HEK293 (cell line): ENCODE results near the gene DIDO1.

Experiments
- CTCF ChIA-PET: fragments of 350-600 bp; formaldehyde crosslinking; extraction: SDS; loops from one replicate; lab custom pipeline; 2021; ENCODE audit warnings: antibody characterized with exemption; lab: Yijun Ruan, JAX
- POLR2A ChIA-PET: fragments of 300-600 bp; formaldehyde crosslinking; extraction: SDS; loops from one replicate; lab custom pipeline; 2020; ENCODE audit warnings: antibody characterized with exemption, inconsistent platforms; lab: Yijun Ruan, JAX
- H3K27ac ChIP-seq: fragments of 200-500 bp; sonication (Bioruptor generic); 2 replicates; pipeline ENCODE4 v1.5.1; 2014; ENCODE audit warnings: low read depth, low read length, control low read depth, inconsistent platforms; ENCODE audit errors: extremely low read depth
- H3K36me3 ChIP-seq, 2 experiments: fragments of 200-500 bp in 1 of 2; sonication (Bioruptor generic) in 1 of 2; 1 replicate in 1 of 2; 2 replicates in 1 of 2; pipeline ENCODE4 v1.5.1; 2014 to 2017; ENCODE audit warnings: inconsistent platforms in 2 of 2, low read length in 2 of 2; ENCODE audit not compliant: control insufficient read depth in 2 of 2, insufficient read depth in 1 of 2
- H3K4me1 ChIP-seq: fragments of 200-500 bp; sonication (Bioruptor generic); 2 replicates; pipeline ENCODE4 v1.5.1; 2014; ENCODE audit warnings: mild to moderate bottlenecking, low read length, inconsistent platforms; ENCODE audit not compliant: control insufficient read depth, insufficient read depth
- H3K4me3 ChIP-seq: 2 replicates; pipeline ENCODE4 v1.5.1; 2011; ENCODE audit warnings: low read depth, mild to moderate bottlenecking, control low read depth, low read length, moderate library complexity
- H3K9me3 ChIP-seq: fragments of 200-500 bp; sonication (Bioruptor generic); 2 replicates; pipeline ENCODE4 v1.5.1; 2014; ENCODE audit warnings: low read depth, low read length, inconsistent platforms; ENCODE audit not compliant: control insufficient read depth, insufficient read depth
- BCL11B ChIP-seq: fragments of 450-650 bp; formaldehyde crosslinking; IDR thresholded peaks from 2 replicates; pipeline ENCODE4 v1.5.1; 2016; ENCODE audit warnings: low read depth, missing biosample characterization, missing genetic modification characterization
- CTCF ChIP-seq: fragments of 450-650 bp; formaldehyde crosslinking; IDR thresholded peaks from 2 replicates; pipeline ENCODE4 v1.5.1; 2016; ENCODE audit warnings: missing biosample characterization, missing genetic modification characterization
- FEZF1 ChIP-seq: fragments of 450-650 bp; formaldehyde crosslinking; IDR thresholded peaks from 2 replicates; pipeline ENCODE4 v1.5.1; 2016; ENCODE audit warnings: missing biosample characterization, missing genetic modification characterization
- GLIS1 ChIP-seq: fragments of 450-650 bp; formaldehyde crosslinking; IDR thresholded peaks from 2 replicates; pipeline ENCODE4 v1.5.1; 2016; ENCODE audit warnings: missing biosample characterization, missing genetic modification characterization
- GLIS2 ChIP-seq: fragments of 450-650 bp; formaldehyde crosslinking; IDR thresholded peaks from 2 replicates; pipeline ENCODE4 v1.5.1; 2016; ENCODE audit warnings: missing biosample characterization, missing genetic modification characterization
- KLF7 ChIP-seq: fragments of 450-650 bp; formaldehyde crosslinking; IDR thresholded peaks from 2 replicates; pipeline ENCODE4 v1.5.1; 2016; ENCODE audit warnings: missing biosample characterization, missing genetic modification characterization, borderline replicate concordance
- KLF9 ChIP-seq: fragments of 450-650 bp; formaldehyde crosslinking; IDR thresholded peaks from 2 replicates; pipeline ENCODE4 v1.5.1; 2016; ENCODE audit warnings: missing biosample characterization, missing genetic modification characterization, low read depth
- PRDM1 ChIP-seq: fragments of 450-650 bp; formaldehyde crosslinking; IDR thresholded peaks from 2 replicates; pipeline ENCODE4; 2016; ENCODE audit warnings: missing biosample characterization, missing genetic modification characterization
- TRIM28 ChIP-seq: IDR thresholded peaks from 2 replicates; pipeline ENCODE4 v1.6.1; 2011; ENCODE audit warnings: low read length, control low read depth, borderline replicate concordance
- ZBTB17 ChIP-seq: fragments of 450-650 bp; formaldehyde crosslinking; IDR thresholded peaks from 2 replicates; pipeline ENCODE4 v1.5.1; 2016; ENCODE audit warnings: missing biosample characterization, missing genetic modification characterization
- ZBTB6 ChIP-seq: fragments of 450-650 bp; formaldehyde crosslinking; IDR thresholded peaks from 2 replicates; pipeline ENCODE4 v1.5.1; 2017; ENCODE audit warnings: missing biosample characterization, missing genetic modification characterization
- ZBTB8A ChIP-seq: fragments of 450-650 bp; formaldehyde crosslinking; IDR thresholded peaks from 2 replicates; pipeline ENCODE4 v1.5.1; 2016; ENCODE audit warnings: missing biosample characterization, missing genetic modification characterization
- ZEB2 ChIP-seq: fragments of 450-650 bp; formaldehyde crosslinking; IDR thresholded peaks from 2 replicates; pipeline ENCODE4 v1.5.1; 2016; ENCODE audit warnings: missing biosample characterization, missing genetic modification characterization
- ZFHX2 ChIP-seq: fragments of 450-650 bp; formaldehyde crosslinking; conservative IDR thresholded peaks from 2 replicates; pipeline ENCODE4 v1.5.1; 2016; ENCODE audit warnings: missing biosample characterization, missing genetic modification characterization
- ZFP69B ChIP-seq: fragments of 450-650 bp; formaldehyde crosslinking; IDR thresholded peaks from 2 replicates; pipeline ENCODE4 v1.5.1; 2016; ENCODE audit warnings: missing biosample characterization, missing genetic modification characterization
- ZNF10 ChIP-seq: fragments of 450-650 bp; formaldehyde crosslinking; IDR thresholded peaks from 2 replicates; pipeline ENCODE4 v1.5.1; 2017; ENCODE audit warnings: missing biosample characterization, missing genetic modification characterization
- ZNF114 ChIP-seq: fragments of 450-650 bp; formaldehyde crosslinking; IDR thresholded peaks from 2 replicates; pipeline ENCODE4 v1.5.0; 2017; ENCODE audit warnings: missing biosample characterization, missing genetic modification characterization
- ZNF248 ChIP-seq: fragments of 450-650 bp; formaldehyde crosslinking; IDR thresholded peaks from 2 replicates; pipeline ENCODE4 v1.5.1; 2017; ENCODE audit warnings: missing biosample characterization, missing genetic modification characterization
- ZNF335 ChIP-seq: fragments of 450-650 bp; formaldehyde crosslinking; conservative IDR thresholded peaks from 2 replicates; pipeline ENCODE4 v1.5.1; 2016; ENCODE audit warnings: missing biosample characterization, missing genetic modification characterization
- ZNF341 ChIP-seq: fragments of 450-650 bp; formaldehyde crosslinking; IDR thresholded peaks from 2 replicates; pipeline ENCODE4; 2016; ENCODE audit warnings: low read depth, missing biosample characterization, missing genetic modification characterization
- ZNF350 ChIP-seq: fragments of 450-650 bp; formaldehyde crosslinking; IDR thresholded peaks from 2 replicates; pipeline ENCODE4 v1.5.0; 2017; ENCODE audit warnings: missing biosample characterization, mild to moderate bottlenecking, missing genetic modification characterization
- ZNF48 ChIP-seq: fragments of 450-650 bp; formaldehyde crosslinking; IDR thresholded peaks from 2 replicates; pipeline ENCODE4 v1.5.1; 2016; ENCODE audit warnings: missing biosample characterization, missing genetic modification characterization
- ZNF561 ChIP-seq: fragments of 450-650 bp; IDR thresholded peaks from 2 replicates; pipeline ENCODE4 v1.5.1; 2018; ENCODE audit warnings: missing biosample characterization, missing genetic modification characterization, borderline replicate concordance
- ZNF585B ChIP-seq: fragments of 450-650 bp; formaldehyde crosslinking; IDR thresholded peaks from 2 replicates; pipeline ENCODE4 v1.5.1; 2016; ENCODE audit warnings: missing biosample characterization, missing genetic modification characterization
- ZNF596 ChIP-seq: fragments of 450-650 bp; IDR thresholded peaks from 2 replicates; pipeline ENCODE4 v1.5.0; 2018; ENCODE audit warnings: missing biosample characterization, mild to moderate bottlenecking, missing genetic modification characterization, moderate library complexity
- ZNF600 ChIP-seq: fragments of 450-650 bp; formaldehyde crosslinking; IDR thresholded peaks from 2 replicates; pipeline ENCODE4 v1.5.1; 2016; ENCODE audit warnings: missing biosample characterization, missing genetic modification characterization
- ZNF664 ChIP-seq: fragments of 450-650 bp; formaldehyde crosslinking; IDR thresholded peaks from 2 replicates; pipeline ENCODE4 v1.5.1; 2016; ENCODE audit warnings: missing biosample characterization, missing genetic modification characterization
- ZNF776 ChIP-seq: fragments of 450-650 bp; formaldehyde crosslinking; IDR thresholded peaks from 2 replicates; pipeline ENCODE4 v1.5.0; 2017; ENCODE audit warnings: missing biosample characterization, missing genetic modification characterization, borderline replicate concordance
- ZSCAN30 ChIP-seq: fragments of 450-650 bp; IDR thresholded peaks from 2 replicates; pipeline ENCODE4 v1.5.1; 2018; ENCODE audit warnings: missing biosample characterization, mild to moderate bottlenecking, missing genetic modification characterization, moderate library complexity
- TF ChIP-seq, protein P1 (sequence below): fragments of 450-650 bp; formaldehyde crosslinking; IDR thresholded peaks from 2 replicates; pipeline ENCODE4 v1.5.1; 2016; ENCODE audit warnings: missing biosample characterization, missing genetic modification characterization
- TF ChIP-seq, protein P2 (sequence below): fragments of 450-650 bp; formaldehyde crosslinking; IDR thresholded peaks from 2 replicates; pipeline ENCODE4 v1.5.1; 2016; ENCODE audit warnings: missing biosample characterization, missing genetic modification characterization

The DIDO1 gene

DNA sequence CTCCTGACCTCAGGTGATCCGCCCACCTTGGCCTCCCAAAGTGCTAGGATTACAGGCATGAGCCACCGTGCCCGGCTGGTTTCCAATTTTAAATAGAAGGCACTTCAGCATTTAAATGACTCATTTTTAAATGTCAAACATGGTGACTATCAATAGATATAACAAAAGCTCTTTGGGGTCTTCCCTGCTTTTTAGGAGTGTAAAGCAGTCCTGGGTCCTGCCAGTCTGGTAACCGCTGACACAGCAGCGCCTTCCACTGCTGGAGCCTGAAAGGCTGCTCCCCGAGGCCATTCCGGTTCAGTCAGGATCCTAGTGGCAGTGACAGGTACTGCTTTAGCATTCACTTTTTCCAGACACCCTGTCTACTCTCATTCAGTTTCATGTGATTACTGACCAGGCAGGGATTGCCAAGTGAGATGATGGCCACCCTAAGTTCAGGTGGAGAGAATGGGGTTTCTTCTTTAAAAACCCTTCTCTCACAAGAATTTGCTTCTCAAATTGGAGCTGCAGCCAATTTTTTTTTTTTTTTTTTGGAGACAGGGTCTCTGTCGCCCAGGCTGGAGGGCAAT is 5.1 kb downstream of the DIDO1 start:
- H3K4me3 ChIP-seq: no peak overlapping the region
- H3K36me3 ChIP-seq: no peaks in the 10 kb centered on the region
- TF ChIP-seq PRDM1 (tag by site-specific recombination): peak; percentile 77
- peak; percentile 95 for TF ChIP-seq ZNF10 (tag by site-specific recombination)
- TF ChIP-seq TRIM28: 0 out of 2 replicates have a peak, but pooled peaks have one; percentile 28
- peak; percentile 71; the same call in 1 of the 2 replicates for TF ChIP-seq ZNF561
- peak; percentile 41; the same call in 1 of the 2 replicates for TF ChIP-seq ZNF341
- no peak for TF ChIP-seq ZNF114 (tag by site-specific recombination)
- peak; percentile 66; the same call in 1 of the 2 replicates for TF ChIP-seq ZBTB6 (tag by site-specific recombination)
- TF ChIP-seq ZBTB17 (tag by site-specific recombination): peak; percentile 84
- 0 out of 2 replicates have a peak, but pooled peaks have one; percentile 26 for TF ChIP-seq ZEB2 (tag by site-specific recombination)
- TF ChIP-seq ZNF664: no peak
- TF ChIP-seq ZFHX2 (tag by site-specific recombination): peak; percentile 48; the same call in 1 of the 2 replicates
- no peak for TF ChIP-seq ZNF48 (tag by site-specific recombination)
- TF ChIP-seq ZNF600: peak; percentile 51; the same call in 1 of the 2 replicates
- TF ChIP-seq CTCF: peak; percentile 60
- peak; percentile 50 for TF ChIP-seq ZNF335 (tag by site-specific recombination)
- TF ChIP-seq ZBTB8A: peak; percentile 54; the same call in 1 of the 2 replicates
- TF ChIP-seq ZNF596 (tag by site-specific recombination): no peak
- ChIA-PET POLR2A (no interaction called here), CTCF (interaction anchor here (0.6 to 3.6 kb wide), 10 partner anchors 9 to 620 kb away, joined by 3 to 33 read pairs (median 6); no protein-coding TSS in a partner anchor)
- peaks cover 52% of the 10 kb centered on the region for H3K4me1 ChIP-seq
- no peaks in the 10 kb centered on the region for H3K9me3 ChIP-seq
- no peak overlapping the region for H3K27ac ChIP-seq

DNA sequence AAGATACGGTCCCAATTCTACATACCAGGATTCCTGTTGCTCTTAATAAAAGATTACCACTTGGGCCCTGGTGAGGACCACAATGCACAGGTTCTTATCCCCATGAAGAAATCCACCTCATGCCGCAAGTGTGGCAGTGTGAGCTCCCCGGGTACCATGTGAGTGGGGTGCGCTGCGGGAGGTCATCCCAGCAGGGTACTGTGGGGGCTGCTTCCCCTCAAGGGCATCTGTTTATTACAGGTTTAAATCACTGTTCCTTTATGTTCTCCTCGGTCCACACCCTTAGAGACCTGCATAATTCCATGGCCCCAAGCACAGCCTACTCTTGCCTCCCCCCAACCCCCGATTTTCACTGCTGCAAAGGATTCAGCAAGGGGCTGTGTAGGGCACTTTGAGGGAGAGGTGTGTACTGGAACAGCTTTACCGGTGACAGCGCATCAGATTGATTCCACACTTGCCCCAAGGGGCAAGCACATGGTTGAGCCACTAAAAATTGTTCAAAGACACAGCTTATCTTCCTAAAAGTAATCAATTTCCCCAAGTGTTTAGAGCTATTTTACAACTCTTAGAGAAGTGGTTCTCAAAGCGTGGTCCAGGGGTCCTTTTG is 6.2 kb downstream of the DIDO1 start:
- H3K36me3 ChIP-seq: no peaks in the 10 kb centered on the region
- peaks cover 61% of the 10 kb centered on the region for H3K4me1 ChIP-seq
- H3K4me3 ChIP-seq: no peak overlapping the region
- H3K9me3 ChIP-seq: no peaks in the 10 kb centered on the region
- CTCF ChIA-PET: interaction anchor here (0.6 to 3.6 kb wide), 9 partner anchors 8 to 397 kb away, joined by 3 to 33 read pairs (median 8); no protein-coding TSS in a partner anchor
- POLR2A ChIA-PET: no interaction called here
- no peak overlapping the region for H3K27ac ChIP-seq
- TF ChIP-seq FEZF1 (tag by site-specific recombination) (no peak), GLIS1 (peak; percentile 94), ZBTB8A (peak; percentile 38), KLF7 (tag by site-specific recombination) (no peak), ZNF248 (no peak), KLF9 (tag by site-specific recombination) (no peak), ZFP69B (tag by site-specific recombination) (no peak), ZNF776 (tag by site-specific recombination) (no peak), GLIS2 (tag by site-specific recombination) (peak; percentile 60), ZNF350 (tag by site-specific recombination) (no peak), BCL11B (no peak), ZSCAN30 (peak; percentile 11; the same call in 1 of the 2 replicates), ZNF585B (tag by site-specific recombination) (no peak)
- TF ChIP-seq, protein P1, sequence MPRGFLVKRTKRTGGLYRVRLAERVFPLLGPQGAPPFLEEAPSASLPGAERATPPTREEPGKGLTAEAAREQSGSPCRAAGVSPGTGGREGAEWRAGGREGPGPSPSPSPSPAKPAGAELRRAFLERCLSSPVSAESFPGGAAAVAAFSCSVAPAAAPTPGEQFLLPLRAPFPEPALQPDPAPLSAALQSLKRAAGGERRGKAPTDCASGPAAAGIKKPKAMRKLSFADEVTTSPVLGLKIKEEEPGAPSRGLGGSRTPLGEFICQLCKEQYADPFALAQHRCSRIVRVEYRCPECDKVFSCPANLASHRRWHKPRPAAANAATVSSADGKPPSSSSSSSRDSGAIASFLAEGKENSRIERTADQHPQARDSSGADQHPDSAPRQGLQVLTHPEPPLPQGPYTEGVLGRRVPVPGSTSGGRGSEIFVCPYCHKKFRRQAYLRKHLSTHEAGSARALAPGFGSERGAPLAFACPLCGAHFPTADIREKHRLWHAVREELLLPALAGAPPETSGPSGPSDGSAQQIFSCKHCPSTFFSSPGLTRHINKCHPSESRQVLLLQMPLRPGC (tag by site-specific recombination): no peak
- TF ChIP-seq, protein P2, sequence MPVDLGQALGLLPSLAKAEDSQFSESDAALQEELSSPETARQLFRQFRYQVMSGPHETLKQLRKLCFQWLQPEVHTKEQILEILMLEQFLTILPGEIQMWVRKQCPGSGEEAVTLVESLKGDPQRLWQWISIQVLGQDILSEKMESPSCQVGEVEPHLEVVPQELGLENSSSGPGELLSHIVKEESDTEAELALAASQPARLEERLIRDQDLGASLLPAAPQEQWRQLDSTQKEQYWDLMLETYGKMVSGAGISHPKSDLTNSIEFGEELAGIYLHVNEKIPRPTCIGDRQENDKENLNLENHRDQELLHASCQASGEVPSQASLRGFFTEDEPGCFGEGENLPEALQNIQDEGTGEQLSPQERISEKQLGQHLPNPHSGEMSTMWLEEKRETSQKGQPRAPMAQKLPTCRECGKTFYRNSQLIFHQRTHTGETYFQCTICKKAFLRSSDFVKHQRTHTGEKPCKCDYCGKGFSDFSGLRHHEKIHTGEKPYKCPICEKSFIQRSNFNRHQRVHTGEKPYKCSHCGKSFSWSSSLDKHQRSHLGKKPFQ (tag by site-specific recombination): peak; percentile 78; the same call in 1 of the 2 replicates
